Measurements from ENCODE around the gene NBDY. TPM values are rescaled to one million over a fixed set of nuclear protein-coding genes. Genes with fewer than 3 reads are reported as not detected.
"Not testable (repeated sequence)": the region's sequence is repeated elsewhere in the genome, so short reads cannot be mapped to it uniquely, and the experiment has no call there.

The NBDY gene
- 10 to 100 TPM in 2 of 4 donors, 1 to 10 TPM in 1, under 1 TPM in 1; 0.51 to 40.4 (median 13.3) TPM for total RNA-seq

GRCh38 chrX:56729152-56729850 lies at the start of gene NBDY:
NBDY (plus strand) TSS chrX:56729243; CDS start chrX:56729354, 111 bp downstream.
- Histone ChIP-seq H3K36me3 (no peaks in the 10 kb centered on the region), H3K27me3 (peaks cover 0 to 4% of the 10 kb centered on the region in 2 donors), H3K4me1 (no peaks in the 10 kb centered on the region), H3K9me3 (no peaks in the 10 kb centered on the region), H3K27ac (peak within 1 kb of the TSS; percentile 79 to 82), H3K4me3 (peak within 1 kb of the TSS; percentile 39 to 53)
- TF ChIP-seq CTCF (IDR thresholded peaks at IDR 0.05) (no peak), POLR2A (IDR thresholded peaks at IDR 0.05) (peak in 1 of 2 donors; percentile 51)
- intact Hi-C loops (cut with DNase I; ENCODE audit: low total_unique reads), result no loop called here
- peak; percentile 22 to 34 for DNase-seq

- H3K27ac ChIP-seq; H3K4me1 ChIP-seq; H3K4me3 ChIP-seq; DNase-seq; intact Hi-C loops (cut with DNase I; ENCODE audit: low total_unique reads); H3K27me3 ChIP-seq; H3K36me3 ChIP-seq; H3K9me3 ChIP-seq: not testable (repeated sequence)
These were observed 24.5 kb upstream of the NBDY start for GRCh38 chrX:56704530-56704929.

GRCh38 chrX:56726605-56727004 lies 2.4 kb upstream of the NBDY start:
- Histone ChIP-seq H3K27ac (no peak overlapping the region), H3K27me3 (no peaks in the 10 kb centered on the region), H3K9me3 (no peaks in the 10 kb centered on the region), H3K36me3 (no peaks in the 10 kb centered on the region), H3K4me3 (no peak overlapping the region), H3K4me1 (no peaks in the 10 kb centered on the region)
- TF ChIP-seq CTCF (IDR thresholded peaks at IDR 0.05), result peak; percentile 39 to 49 (median 44)
- no peak for TF ChIP-seq POLR2A (IDR thresholded peaks at IDR 0.05)
- intact Hi-C loops (cut with DNase I; ENCODE audit: low total_unique reads), result no loop called here
- DNase-seq, result no peak

- intact Hi-C loops (cut with DNase I; ENCODE audit: low total_unique reads), result no loop called here
- Histone ChIP-seq H3K4me3 (no peak overlapping the region), H3K27me3 (peaks cover 0 to 4% of the 10 kb centered on the region in 2 donors), H3K9me3 (no peaks in the 10 kb centered on the region), H3K36me3 (no peaks in the 10 kb centered on the region), H3K27ac (no peak overlapping the region), H3K4me1 (no peaks in the 10 kb centered on the region)
- TF ChIP-seq POLR2A (IDR thresholded peaks at IDR 0.05), result no peak
- no peak for TF ChIP-seq CTCF (IDR thresholded peaks at IDR 0.05)
- no peak for DNase-seq
These were observed 1.5 kb upstream of the NBDY start for GRCh38 chrX:56727531-56727930.

GRCh38 chrX:56728321-56728720 lies 722 bp upstream of the NBDY start:
- no peaks in the 10 kb centered on the region for H3K9me3 ChIP-seq
- peak overlapping the region in 1 of 2 donors; percentile 53 for H3K4me3 ChIP-seq
- no peak for TF ChIP-seq POLR2A (IDR thresholded peaks at IDR 0.05)
- TF ChIP-seq CTCF (IDR thresholded peaks at IDR 0.05), result no peak
- peak overlapping the region in 1 of 2 donors; percentile 79 for H3K27ac ChIP-seq
- H3K36me3 ChIP-seq, result no peaks in the 10 kb centered on the region
- H3K27me3 ChIP-seq, result peaks cover 0 to 4% of the 10 kb centered on the region in 2 donors
- H3K4me1 ChIP-seq, result no peaks in the 10 kb centered on the region
- no peak for DNase-seq
- intact Hi-C loops (cut with DNase I; ENCODE audit: low total_unique reads), result no loop called here

Measured in uterus (tissue), 4 donors.